Peyer's patch (tissue), 4 donors: ENCODE data around the gene SULT1E1. TPM values are rescaled to one million over a fixed set of nuclear protein-coding genes. Genes with fewer than 3 reads are reported as not detected.
"Not testable (repeated sequence)": the region's sequence is repeated elsewhere in the genome, so short reads cannot be mapped to it uniquely, and the experiment has no call there.

Experiments used
- DNase-seq, 3 donors: peaks; one replicate each; pipeline ENCODE4 v3.0.0-alpha.2; 2017 to 2019
- H3K27ac ChIP-seq, 4 donors: fragments of 200-600 bp; sonication (generic); one replicate each; pipeline ENCODE4 v1.5.1; 2016 to 2019
- H3K27me3 ChIP-seq, 2 donors: fragments of 200-600 bp; sonication (generic); one replicate each; pipeline ENCODE4 v1.5.1; 2019
- H3K36me3 ChIP-seq, 3 donors: fragments of 200-600 bp; sonication (generic); one replicate each; pipeline ENCODE4 v1.5.1; 2016 to 2019
- H3K4me1 ChIP-seq, 4 donors: fragments of 200-600 bp; sonication (generic); one replicate each; pipeline ENCODE4 v1.5.1; 2016 to 2019
- H3K4me3 ChIP-seq, 4 donors: fragments of 200-600 bp; sonication (generic); 1 replicate in 3 of 4; 2 replicates in 1 of 4; pipeline ENCODE4 v1.5.1; 2016 to 2019; ENCODE audit warnings: mild to moderate bottlenecking in 1 of 4
- H3K9me3 ChIP-seq, 4 donors: fragments of 200-600 bp; sonication (generic); one replicate each; pipeline ENCODE4 v1.5.1; 2016 to 2019; ENCODE audit warnings: mild to moderate bottlenecking in 1 of 4
- POLR2A ChIP-seq, 2 donors: fragments of 450-650 bp; IDR thresholded peaks; one replicate each; pipeline ENCODE4 v1.5.1; 2017; ENCODE audit warnings: antibody characterized with exemption in 2 of 2, mild to moderate bottlenecking in 2 of 2, moderate library complexity in 2 of 2
- total RNA-seq, 4 donors: library from RNA; depleted of rRNA; stranded (reverse); fragments of >200 nt; gene quantifications; one replicate each; pipeline ENCODE4 v1.1.0, GENCODE V29; 2016
- TF ChIP-seq, protein P1 (sequence below), 6 experiments: fragments of 450-650 bp in 4 of 6; fragments of 200-600 bp in 2 of 6; sonication (generic) in 1 of 6; IDR thresholded peaks; one replicate each; pipeline ENCODE4 v1.5.1; 2017 to 2019; ENCODE audit warnings: antibody characterized with exemption in 6 of 6, mild to moderate bottlenecking in 3 of 6, moderate library complexity in 1 of 6

Gene SULT1E1
- total RNA-seq, 4 donors from 2014 or later = 8.3 to 67.3 (median 44.1) TPM

DNA sequence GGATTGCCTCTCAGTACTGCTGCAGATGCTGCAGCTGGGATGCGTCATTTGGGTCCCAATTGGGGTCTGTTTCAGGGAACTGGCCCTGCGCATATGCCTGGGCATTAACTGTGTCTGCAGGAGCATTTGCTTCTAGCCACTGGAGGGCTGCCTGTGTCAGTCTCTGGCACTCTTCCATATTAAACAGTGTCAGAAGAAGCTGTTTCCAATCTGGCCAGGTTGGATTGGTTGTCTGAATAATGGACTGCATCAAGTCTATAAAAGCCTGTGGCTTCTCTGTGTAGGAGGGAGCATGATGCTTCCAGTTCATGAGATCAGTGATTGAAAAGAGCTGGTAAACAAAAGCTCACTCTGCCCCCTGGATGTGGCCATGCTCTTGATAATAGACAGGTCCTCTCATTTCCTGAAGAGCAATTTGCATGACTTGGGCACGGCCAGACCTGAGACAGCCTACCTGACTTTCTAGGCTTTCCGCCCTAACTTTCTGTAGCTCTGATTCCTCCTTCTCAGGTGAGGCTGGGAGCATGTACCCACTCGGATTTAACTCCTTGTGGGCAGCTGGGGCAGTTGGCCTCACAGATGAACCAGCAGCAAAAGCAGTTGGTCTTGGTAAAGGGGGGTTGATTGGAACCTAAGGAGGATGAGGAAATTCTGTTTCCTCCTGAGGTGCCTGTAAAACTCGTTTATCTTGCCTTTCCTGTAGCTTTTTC, 29.2 kb downstream of the SULT1E1 start:
- H3K4me1 ChIP-seq = peaks cover 0 to 28% (median 0%) of the 10 kb centered on the region in 4 donors
- peak overlapping the region in 2 of 4 donors; percentile 42 to 49 for H3K4me3 ChIP-seq
- H3K27me3 ChIP-seq = no peaks in the 10 kb centered on the region
- H3K36me3 ChIP-seq = no peaks in the 10 kb centered on the region
- peak in 2 of 3 donors; percentile 61 to 71 for DNase-seq
- TF ChIP-seq, protein P1, sequence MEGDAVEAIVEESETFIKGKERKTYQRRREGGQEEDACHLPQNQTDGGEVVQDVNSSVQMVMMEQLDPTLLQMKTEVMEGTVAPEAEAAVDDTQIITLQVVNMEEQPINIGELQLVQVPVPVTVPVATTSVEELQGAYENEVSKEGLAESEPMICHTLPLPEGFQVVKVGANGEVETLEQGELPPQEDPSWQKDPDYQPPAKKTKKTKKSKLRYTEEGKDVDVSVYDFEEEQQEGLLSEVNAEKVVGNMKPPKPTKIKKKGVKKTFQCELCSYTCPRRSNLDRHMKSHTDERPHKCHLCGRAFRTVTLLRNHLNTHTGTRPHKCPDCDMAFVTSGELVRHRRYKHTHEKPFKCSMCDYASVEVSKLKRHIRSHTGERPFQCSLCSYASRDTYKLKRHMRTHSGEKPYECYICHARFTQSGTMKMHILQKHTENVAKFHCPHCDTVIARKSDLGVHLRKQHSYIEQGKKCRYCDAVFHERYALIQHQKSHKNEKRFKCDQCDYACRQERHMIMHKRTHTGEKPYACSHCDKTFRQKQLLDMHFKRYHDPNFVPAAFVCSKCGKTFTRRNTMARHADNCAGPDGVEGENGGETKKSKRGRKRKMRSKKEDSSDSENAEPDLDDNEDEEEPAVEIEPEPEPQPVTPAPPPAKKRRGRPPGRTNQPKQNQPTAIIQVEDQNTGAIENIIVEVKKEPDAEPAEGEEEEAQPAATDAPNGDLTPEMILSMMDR (IDR thresholded peaks at IDR 0.05) = peak in 3 of 6 experiments; percentile 52 to 60 (median 56)
- TF ChIP-seq POLR2A (IDR thresholded peaks at IDR 0.05) = peak; percentile 47 to 57
- H3K27ac ChIP-seq = peak overlapping the region in 3 of 4 donors; percentile 64 to 92 (median 87)
- no peaks in the 10 kb centered on the region for H3K9me3 ChIP-seq

DNA sequence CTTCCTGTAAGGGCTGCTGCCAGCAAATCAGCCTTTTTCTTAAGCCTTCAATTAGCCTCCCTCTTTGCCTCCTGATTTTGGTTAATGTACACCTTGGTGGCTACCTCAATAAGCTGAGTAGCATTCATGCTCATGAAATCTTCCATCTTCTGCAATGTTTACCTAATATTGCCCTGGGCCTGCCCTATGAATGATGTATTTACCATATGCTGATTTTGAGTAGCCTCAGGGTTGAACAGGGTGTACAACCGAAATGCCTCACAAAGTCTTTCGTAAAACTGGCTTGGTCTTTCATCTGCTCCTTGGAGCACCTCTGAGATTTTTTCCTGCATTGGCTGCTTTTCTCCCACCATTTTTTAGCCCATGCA, 29.8 kb downstream of the SULT1E1 start:
- no peak for TF ChIP-seq POLR2A (IDR thresholded peaks at IDR 0.05)
- TF ChIP-seq, protein P1 (IDR thresholded peaks at IDR 0.05) = no peak
- Histone ChIP-seq H3K9me3 (no peaks in the 10 kb centered on the region), H3K4me3 (no peak overlapping the region), H3K36me3 (no peaks in the 10 kb centered on the region), H3K4me1 (peaks cover 0 to 28% (median 0%) of the 10 kb centered on the region in 4 donors), H3K27me3 (no peaks in the 10 kb centered on the region), H3K27ac (peak overlapping the region in 1 of 4 donors; percentile 92)
- DNase-seq = no peak

DNA sequence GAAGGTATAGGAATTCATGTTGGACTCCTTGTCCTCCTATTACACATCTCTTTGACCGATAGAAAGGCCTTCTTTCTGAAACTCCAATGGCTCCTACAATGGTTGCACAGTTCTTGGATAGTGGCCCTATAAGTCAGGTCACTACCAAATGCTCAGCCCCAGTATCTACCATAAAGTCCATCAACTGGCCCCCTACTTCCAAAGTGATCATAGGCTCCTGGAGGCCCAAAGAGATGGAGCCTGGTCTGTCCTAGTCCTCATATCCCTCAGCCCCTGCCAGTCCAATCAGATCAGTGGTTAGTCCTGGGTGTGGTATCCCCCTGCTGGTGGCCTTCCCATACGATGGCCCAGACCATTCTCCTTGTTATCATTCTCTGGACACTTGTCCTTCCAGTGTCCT, 30.3 kb downstream of the SULT1E1 start:
- H3K27me3 ChIP-seq = no peaks in the 10 kb centered on the region
- no peaks in the 10 kb centered on the region for H3K36me3 ChIP-seq
- H3K4me1 ChIP-seq = peaks cover 0 to 28% (median 0%) of the 10 kb centered on the region in 4 donors
- no peaks in the 10 kb centered on the region for H3K9me3 ChIP-seq
- TF ChIP-seq POLR2A (IDR thresholded peaks at IDR 0.05) = no peak
- TF ChIP-seq, protein P1 (IDR thresholded peaks at IDR 0.05) = no peak
- DNase-seq = no peak
- no peak overlapping the region for H3K4me3 ChIP-seq
- H3K27ac ChIP-seq = peak overlapping the region in 1 of 4 donors; percentile 92

DNA sequence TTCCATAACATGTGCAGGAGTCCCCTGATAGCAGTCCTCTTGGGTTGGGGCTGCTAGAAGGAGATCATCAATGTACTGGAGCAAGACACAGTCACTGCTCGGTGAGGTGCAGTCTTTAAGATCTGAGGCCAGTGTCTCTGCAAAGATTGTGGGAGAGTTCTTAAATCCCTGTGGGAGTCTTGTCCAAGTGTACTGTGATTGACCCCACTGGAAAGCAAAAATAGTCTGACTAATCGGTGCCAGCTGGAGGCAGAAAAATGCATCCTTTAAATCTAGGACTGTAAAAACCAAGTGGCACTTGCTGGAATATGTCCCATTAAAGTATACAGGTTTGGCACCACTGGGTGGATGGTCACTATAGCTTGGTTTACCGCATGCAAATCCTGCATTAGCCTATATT, 31.1 kb downstream of the SULT1E1 start:
- H3K36me3 ChIP-seq = no peaks in the 10 kb centered on the region
- H3K9me3 ChIP-seq = no peaks in the 10 kb centered on the region
- no peaks in the 10 kb centered on the region for H3K27me3 ChIP-seq
- TF ChIP-seq, protein P1 (IDR thresholded peaks at IDR 0.05) = no peak
- no peak for TF ChIP-seq POLR2A (IDR thresholded peaks at IDR 0.05)
- H3K27ac ChIP-seq = no peak overlapping the region
- no peak for DNase-seq
- H3K4me1 ChIP-seq = peaks cover 0 to 24% (median 0%) of the 10 kb centered on the region in 4 donors
- no peak overlapping the region for H3K4me3 ChIP-seq

DNA sequence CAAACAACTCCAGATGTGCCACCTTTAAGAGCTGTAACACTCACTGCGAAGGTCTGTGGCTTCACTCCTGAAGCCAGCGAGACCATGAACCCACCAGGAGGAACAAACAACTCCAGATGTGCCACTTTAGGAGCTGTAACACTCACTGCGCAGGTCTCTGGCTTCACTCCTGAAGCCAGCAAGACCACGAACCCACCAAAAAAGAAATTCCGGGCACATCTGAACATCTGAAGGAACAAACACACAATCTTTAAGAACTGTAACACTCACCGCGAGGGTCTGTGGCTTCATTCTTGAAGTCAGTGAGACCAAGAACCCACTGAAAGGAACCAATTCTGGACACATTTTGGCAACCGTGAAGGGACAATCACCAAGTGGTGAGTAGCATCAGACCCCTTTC, 34.9 kb downstream of the SULT1E1 start:
- not testable (repeated sequence) for H3K4me3 ChIP-seq, H3K9me3 ChIP-seq, DNase-seq, H3K27ac ChIP-seq, H3K27me3 ChIP-seq, H3K36me3 ChIP-seq
- peaks cover 0 to 12% (median 0%) of the 10 kb centered on the region in 4 donors for H3K4me1 ChIP-seq

DNA sequence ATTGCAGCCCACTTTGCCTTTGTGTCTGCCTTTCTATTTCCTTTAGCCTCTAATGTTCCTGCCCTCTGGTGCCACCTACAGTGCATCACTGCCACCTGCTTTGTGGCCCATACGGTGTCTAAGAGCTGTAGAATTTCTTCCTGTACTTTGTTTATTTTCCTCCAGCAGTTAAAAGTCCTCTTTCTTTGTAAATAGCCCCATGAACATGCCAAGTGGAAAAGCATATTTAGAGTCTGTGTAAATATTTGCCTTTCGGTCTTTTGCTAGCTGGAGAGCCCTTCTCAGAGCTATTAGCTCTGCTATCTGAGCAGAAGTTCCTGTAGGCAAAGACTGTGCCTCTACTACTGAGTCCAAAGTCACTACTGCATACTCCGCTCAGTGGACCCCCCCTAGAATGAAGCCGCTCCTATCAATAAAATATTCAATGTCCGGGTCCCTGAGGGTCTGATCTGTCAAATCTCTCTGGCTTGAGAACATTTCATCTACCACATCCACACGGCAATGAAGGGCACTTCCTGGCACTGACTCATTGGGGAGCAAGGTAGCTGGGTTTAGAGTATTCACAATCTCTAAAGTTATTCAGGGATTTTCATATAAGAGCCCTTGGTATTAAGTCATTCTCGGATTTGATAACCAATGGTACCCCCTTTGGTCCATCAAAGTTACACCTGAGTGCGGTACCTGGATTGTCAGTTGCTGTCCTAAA, 36.3 kb downstream of the SULT1E1 start:
- no peaks in the 10 kb centered on the region for H3K9me3 ChIP-seq
- no peak overlapping the region for H3K4me3 ChIP-seq
- no peaks in the 10 kb centered on the region for H3K36me3 ChIP-seq
- H3K27me3 ChIP-seq = no peaks in the 10 kb centered on the region
- peak overlapping the region in 2 of 4 donors; percentile 47 to 56 for H3K27ac ChIP-seq
- peaks cover 0 to 8% (median 0%) of the 10 kb centered on the region in 4 donors for H3K4me1 ChIP-seq
- DNase-seq = peak in 2 of 3 donors; percentile 68 to 81
- TF ChIP-seq, protein P1 (IDR thresholded peaks at IDR 0.05) = peak in 4 of 6 experiments; percentile 27 to 90 (median 82)
- TF ChIP-seq POLR2A (IDR thresholded peaks at IDR 0.05) = no peak
